Gastroesophageal sphincter (tissue), 4 donors: ENCODE measurements around the gene DUS3L. TPM values are rescaled to one million over a fixed set of nuclear protein-coding genes. Genes with fewer than 3 reads are reported as not detected.

Experiments
- ATAC-seq: fragments of 150-250 bp; one replicate; pipeline ENCODE4 v1.9.1; 2016; ENCODE audit warnings: mild to moderate bottlenecking, moderate library complexity
- H3K27ac ChIP-seq, 4 donors: fragments of 200-600 bp; sonication (generic) in 3 of 4; 1 replicate in 3 of 4; 2 replicates in 1 of 4; pipeline ENCODE4 v1.5.1; 2016 to 2019
- H3K27me3 ChIP-seq: fragments of 200-600 bp; sonication (generic); one replicate; pipeline ENCODE4 v1.5.1; 2019
- H3K36me3 ChIP-seq, 2 donors: fragments of 200-600 bp; sonication (generic); one replicate each; pipeline ENCODE4 v1.5.1; 2019; ENCODE audit warnings: control low read depth in 1 of 2
- H3K4me1 ChIP-seq, 3 donors: fragments of 200-600 bp; sonication (generic); 1 replicate in 2 of 3; 2 replicates in 1 of 3; pipeline ENCODE4 v1.5.1; 2016 to 2019; ENCODE audit warnings: control low read depth in 2 of 3
- H3K4me3 ChIP-seq, 2 donors: fragments of 200-600 bp; sonication (generic); one replicate each; pipeline ENCODE4 v1.5.1; 2019; ENCODE audit warnings: mild to moderate bottlenecking in 1 of 2, moderate library complexity in 1 of 2
- H3K9me3 ChIP-seq, 3 donors: fragments of 200-600 bp; sonication (generic); one replicate each; pipeline ENCODE4 v1.5.1; 2017 to 2019; ENCODE audit warnings: control low read depth in 2 of 3
- EP300 ChIP-seq: sonication (generic); formaldehyde crosslinking; IDR thresholded peaks from one replicate; pipeline ENCODE4 v1.6.1; 2017; ENCODE audit warnings: antibody characterized with exemption, mild to moderate bottlenecking
- POLR2A ChIP-seq, 2 donors: fragments of 450-650 bp; IDR thresholded peaks; one replicate each; pipeline ENCODE4 v1.6.1; 2017; ENCODE audit warnings: antibody characterized with exemption in 2 of 2, mild to moderate bottlenecking in 2 of 2, moderate library complexity in 1 of 2
- POLR2AphosphoS5 ChIP-seq: sonication (generic); formaldehyde crosslinking; IDR thresholded peaks from one replicate; pipeline ENCODE4 v1.6.1; 2017; ENCODE audit warnings: antibody characterized with exemption
- WGBS, 2 donors: methylation state at CpG; one replicate each; pipeline ENCODE4 v1.1.5; 2018; ENCODE audit warnings: low coverage in 1 of 2; 5-methylcytosine and 5-hydroxymethylcytosine counted together
- total RNA-seq, 4 donors: library from RNA; depleted of rRNA; stranded (reverse); fragments of >200 nt; gene quantifications; one replicate each; pipeline ENCODE4 v1.1.0, GENCODE V29; 2016
- TF ChIP-seq, protein P1 (sequence below), 4 experiments: fragments of 200-600 bp in 2 of 4; fragments of 450-650 bp in 2 of 4; sonication (generic) in 1 of 4; IDR thresholded peaks; one replicate each; pipeline ENCODE4 v1.5.1; 2017 to 2019; ENCODE audit warnings: antibody characterized with exemption in 4 of 4, mild to moderate bottlenecking in 2 of 4, moderate library complexity in 2 of 4

DUS3L gene
- total RNA-seq, 4 donors from 2014 or later: 14.1 to 39.4 (median 22.6) TPM

DNA sequence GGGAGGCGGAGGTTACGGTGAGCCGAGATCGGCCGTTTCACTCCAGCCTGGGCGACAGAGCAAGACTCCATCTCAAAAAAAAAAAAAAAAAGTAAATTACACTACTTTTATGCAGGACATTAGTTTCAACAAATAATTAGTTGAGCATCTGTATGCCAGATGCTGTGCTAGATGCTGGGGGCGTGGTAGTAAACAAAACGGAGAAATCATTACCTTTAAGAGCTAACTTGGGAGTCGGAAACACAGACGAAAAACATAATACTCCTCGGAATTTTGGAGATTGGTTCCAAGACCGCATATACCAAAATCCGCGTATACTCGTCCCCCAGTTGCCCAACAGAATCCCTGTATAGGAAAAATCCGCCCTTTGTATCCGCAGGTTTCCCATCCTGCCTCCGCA is 1.3 kb upstream of the DUS3L start:
- no peak for TF ChIP-seq EP300
- TF ChIP-seq POLR2A (IDR thresholded peaks at IDR 0.05): no peak
- no peak for TF ChIP-seq POLR2AphosphoS5
- TF ChIP-seq, protein P1, sequence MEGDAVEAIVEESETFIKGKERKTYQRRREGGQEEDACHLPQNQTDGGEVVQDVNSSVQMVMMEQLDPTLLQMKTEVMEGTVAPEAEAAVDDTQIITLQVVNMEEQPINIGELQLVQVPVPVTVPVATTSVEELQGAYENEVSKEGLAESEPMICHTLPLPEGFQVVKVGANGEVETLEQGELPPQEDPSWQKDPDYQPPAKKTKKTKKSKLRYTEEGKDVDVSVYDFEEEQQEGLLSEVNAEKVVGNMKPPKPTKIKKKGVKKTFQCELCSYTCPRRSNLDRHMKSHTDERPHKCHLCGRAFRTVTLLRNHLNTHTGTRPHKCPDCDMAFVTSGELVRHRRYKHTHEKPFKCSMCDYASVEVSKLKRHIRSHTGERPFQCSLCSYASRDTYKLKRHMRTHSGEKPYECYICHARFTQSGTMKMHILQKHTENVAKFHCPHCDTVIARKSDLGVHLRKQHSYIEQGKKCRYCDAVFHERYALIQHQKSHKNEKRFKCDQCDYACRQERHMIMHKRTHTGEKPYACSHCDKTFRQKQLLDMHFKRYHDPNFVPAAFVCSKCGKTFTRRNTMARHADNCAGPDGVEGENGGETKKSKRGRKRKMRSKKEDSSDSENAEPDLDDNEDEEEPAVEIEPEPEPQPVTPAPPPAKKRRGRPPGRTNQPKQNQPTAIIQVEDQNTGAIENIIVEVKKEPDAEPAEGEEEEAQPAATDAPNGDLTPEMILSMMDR (IDR thresholded peaks at IDR 0.05): no peak
- no peak for ATAC-seq
- WGBS, 2 donors: 95% methylated on average over 10 to 11 of the region's 18 CpGs

DNA sequence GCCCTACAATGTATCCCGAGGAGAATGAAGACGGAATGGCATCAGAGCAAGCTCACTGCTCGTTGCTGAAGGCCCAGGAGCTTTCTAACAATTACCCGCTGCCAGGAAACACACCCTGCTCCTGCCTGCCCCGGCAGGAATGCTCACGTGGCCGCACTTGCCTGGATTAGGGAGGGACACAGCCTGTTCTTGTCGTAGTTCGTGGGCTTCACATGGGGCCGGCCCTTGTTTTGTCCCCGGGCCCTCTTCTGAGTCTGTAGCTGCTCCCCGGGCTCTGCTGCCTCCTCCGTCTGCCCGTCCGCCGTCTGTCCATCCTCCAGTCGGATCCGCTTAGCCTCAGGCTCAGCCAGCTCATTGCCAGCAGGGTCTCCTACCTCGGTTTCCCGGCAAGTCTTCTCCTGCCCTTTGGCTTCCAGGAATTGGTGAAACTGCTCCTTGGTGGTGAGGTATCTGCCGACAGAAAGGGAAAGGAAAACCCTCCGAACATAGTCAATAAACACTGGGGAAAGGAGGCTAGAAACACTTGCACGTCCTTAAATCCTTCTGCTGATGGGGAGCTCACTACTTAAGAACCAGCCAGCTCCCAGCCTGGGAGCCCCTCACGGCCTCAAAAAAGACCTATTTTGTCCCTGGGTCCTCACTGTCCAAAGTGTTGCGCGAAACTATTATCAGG is 941 bp downstream of the DUS3L start:
- TF ChIP-seq POLR2AphosphoS5: no peak
- TF ChIP-seq, protein P1 (IDR thresholded peaks at IDR 0.05): no peak
- TF ChIP-seq EP300: no peak
- no peak for TF ChIP-seq POLR2A (IDR thresholded peaks at IDR 0.05)
- Histone ChIP-seq H3K4me3 (peak overlapping the region; percentile 77 to 80), H3K9me3 (no peaks in the 10 kb centered on the region), H3K36me3 (peaks cover 0 to 51% of the 10 kb centered on the region in 2 donors), H3K4me1 (peaks cover 0 to 10% (median 6%) of the 10 kb centered on the region in 3 donors), H3K27me3 (no peaks in the 10 kb centered on the region), H3K27ac (peak overlapping the region; percentile 2 to 100 (median 96))
- no peak for ATAC-seq
- 60 to 76% methylated on average over 4 to 23 of the region's 26 CpGs for WGBS, 2 donors

More for the DNA sequence above, 1.3 kb upstream of the DUS3L start:
- no peaks in the 10 kb centered on the region for H3K27me3 ChIP-seq
- H3K9me3 ChIP-seq: no peaks in the 10 kb centered on the region
- peaks cover 0 to 10% (median 6%) of the 10 kb centered on the region in 3 donors for H3K4me1 ChIP-seq
- H3K36me3 ChIP-seq: peaks cover 0 to 29% of the 10 kb centered on the region in 2 donors
- H3K4me3 ChIP-seq: no peak overlapping the region
- H3K27ac ChIP-seq: no peak overlapping the region

DNA sequence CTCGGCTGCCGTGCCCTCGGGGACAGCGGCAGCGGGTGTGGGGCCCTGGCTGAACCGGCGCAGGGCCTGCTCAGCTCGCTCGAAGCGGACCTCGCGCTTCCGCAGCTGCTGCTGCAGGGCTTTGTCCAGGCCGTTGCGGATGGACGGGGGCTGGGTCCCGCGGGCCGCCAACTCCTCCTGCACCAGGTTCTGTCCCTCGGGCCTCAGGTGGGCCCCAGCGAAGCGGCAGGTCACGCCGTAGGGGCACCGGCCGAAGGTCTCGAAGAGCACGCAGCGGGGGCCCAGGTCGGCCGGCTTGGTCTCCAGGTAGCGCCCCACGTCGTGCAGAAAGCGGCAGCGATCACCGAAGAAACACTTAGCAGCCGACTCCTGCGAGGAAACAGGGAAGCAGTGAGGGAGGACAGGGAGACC is 1.6 kb downstream of the DUS3L start:
- no peak for ATAC-seq
- H3K27me3 ChIP-seq: no peaks in the 10 kb centered on the region
- WGBS, 2 donors: no CpG with 5 or more reads among the region's 39 CpGs
- TF ChIP-seq EP300 (no peak), POLR2A (IDR thresholded peaks at IDR 0.05) (no peak), POLR2AphosphoS5 (no peak)
- TF ChIP-seq, protein P1 (IDR thresholded peaks at IDR 0.05): no peak
- H3K9me3 ChIP-seq: no peaks in the 10 kb centered on the region
- H3K4me1 ChIP-seq: peaks cover 0 to 10% (median 6%) of the 10 kb centered on the region in 3 donors
- H3K4me3 ChIP-seq: no peak overlapping the region
- no peak overlapping the region for H3K27ac ChIP-seq
- H3K36me3 ChIP-seq: peaks cover 0 to 57% of the 10 kb centered on the region in 2 donors

DNA sequence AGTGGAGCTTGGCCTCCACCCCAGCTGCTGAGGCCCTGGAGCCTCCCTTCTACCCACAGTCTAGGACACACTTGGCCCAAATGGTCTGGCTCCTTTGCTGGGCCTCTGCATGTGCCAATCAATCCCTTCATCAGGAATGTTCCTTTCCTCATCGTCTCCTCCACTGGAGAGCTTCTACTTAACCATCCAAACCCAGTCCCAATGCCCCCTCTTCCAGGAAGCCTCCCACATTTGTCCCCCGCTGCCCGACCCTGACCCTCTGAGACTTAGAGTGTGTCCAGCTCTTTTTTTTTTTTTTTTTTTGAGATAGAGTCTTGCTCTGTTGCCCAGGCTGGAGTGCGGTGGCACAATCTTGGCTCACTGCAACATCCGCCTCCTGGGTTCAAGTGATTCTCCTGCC is 2.5 kb downstream of the DUS3L start:
- WGBS, 2 donors: 83 to 97% methylated on average over 1 to 3 of the region's 5 CpGs
- Histone ChIP-seq H3K4me3 (no peak overlapping the region), H3K36me3 (peaks cover 0 to 67% of the 10 kb centered on the region in 2 donors), H3K4me1 (peaks cover 0 to 10% (median 6%) of the 10 kb centered on the region in 3 donors), H3K27ac (no peak overlapping the region), H3K9me3 (no peaks in the 10 kb centered on the region), H3K27me3 (no peaks in the 10 kb centered on the region)
- no peak for TF ChIP-seq POLR2A (IDR thresholded peaks at IDR 0.05)
- TF ChIP-seq EP300: no peak
- TF ChIP-seq POLR2AphosphoS5: no peak
- TF ChIP-seq, protein P1 (IDR thresholded peaks at IDR 0.05): no peak
- no peak for ATAC-seq
